WTC11 (cell line): ENCODE results near the gene MYOM3. TPM values are rescaled to one million over a fixed set of nuclear protein-coding genes. Genes with fewer than 3 reads are reported as not detected.

Experiments
- ATAC-seq: fragments of 200-7000 bp; cut with Tn5 transposase; 2 replicates; pipeline ENCODE4 v1.10.0; 2021; ENCODE audit warnings: mild to moderate bottlenecking, moderate library complexity
- CTCF ChIA-PET: fragments of 300-600 bp; sonication (Branson Sonifier 250); formaldehyde crosslinking; loops from one replicate; lab custom pipeline; 2021; ENCODE audit warnings: antibody characterized with exemption; lab: Charles Lee
- POLR2A ChIA-PET: fragments of 350-600 bp; sonication (Branson Sonifier 250); formaldehyde crosslinking; loops from one replicate; lab custom pipeline; 2021; ENCODE audit warnings: antibody characterized with exemption; lab: Charles Lee
- DNase-seq: peaks from one replicate; pipeline ENCODE4 v3.0.0; 2021; ENCODE audit warnings: low spot score
- H3K27ac Mint-ChIP-seq: 2 replicates; pipeline ENCODE4 v1.8.0; 2021; ENCODE audit warnings: mixed read lengths
- H3K27me3 Mint-ChIP-seq: 2 replicates; pipeline ENCODE4 v1.8.0; 2021; ENCODE audit warnings: low read depth, mild to moderate bottlenecking, moderate library complexity, mixed read lengths
- H3K36me3 Mint-ChIP-seq: 2 replicates; pipeline ENCODE4 v1.8.0; 2021; ENCODE audit warnings: mixed read lengths
- H3K4me1 Mint-ChIP-seq: 2 replicates; pipeline ENCODE4 v1.8.0; 2022; ENCODE audit warnings: mixed read lengths
- H3K4me3 Mint-ChIP-seq: 2 replicates; pipeline ENCODE4 v1.8.0; 2021; ENCODE audit warnings: mild to moderate bottlenecking, moderate library complexity, mixed read lengths
- H3K9me3 Mint-ChIP-seq: 2 replicates; pipeline ENCODE4 v1.8.0; 2021; ENCODE audit warnings: mixed read lengths
- CBFB ChIP-seq: sonication (generic); formaldehyde crosslinking; IDR thresholded peaks from 2 replicates; pipeline ENCODE4 v1.8.1; 2022; ENCODE audit warnings: mild to moderate bottlenecking, low read depth, missing genetic modification reagents
- CTCF ChIP-seq: fragments of 200-600 bp; IDR thresholded peaks from 2 replicates; pipeline ENCODE4 v1.8.0; 2022; ENCODE audit warnings: antibody characterized with exemption
- E2F4 ChIP-seq: sonication (generic); formaldehyde crosslinking; IDR thresholded peaks from 2 replicates; pipeline ENCODE4 v1.8.1; 2022; ENCODE audit warnings: low read depth, mild to moderate bottlenecking, moderate library complexity, missing genetic modification reagents, borderline replicate concordance
- ERG ChIP-seq: fragments of 250-450 bp; sonication (Bioruptor Pico); IDR thresholded peaks from 2 replicates; pipeline ENCODE4 v1.8.0; 2021; ENCODE audit warnings: mild to moderate bottlenecking
- ESRRA ChIP-seq: sonication (generic); formaldehyde crosslinking; IDR thresholded peaks from 2 replicates; pipeline ENCODE4 v1.8.1; 2022; ENCODE audit warnings: mild to moderate bottlenecking, missing genetic modification reagents, borderline replicate concordance
- FOXK1 ChIP-seq: sonication (generic); formaldehyde crosslinking; IDR thresholded peaks from 2 replicates; pipeline ENCODE4 v1.8.0; 2022; ENCODE audit warnings: mild to moderate bottlenecking, moderate library complexity, missing genetic modification reagents
- FOXP1 ChIP-seq: sonication (generic); formaldehyde crosslinking; IDR thresholded peaks from 2 replicates; pipeline ENCODE4 v1.8.0; 2022; ENCODE audit warnings: missing genetic modification reagents, mild to moderate bottlenecking, moderate library complexity, borderline replicate concordance
- FOXP4 ChIP-seq: sonication (generic); formaldehyde crosslinking; IDR thresholded peaks from 2 replicates; pipeline ENCODE4 v1.8.0; 2022; ENCODE audit warnings: mild to moderate bottlenecking, missing genetic modification reagents
- IRF1 ChIP-seq: sonication (generic); formaldehyde crosslinking; IDR thresholded peaks from 2 replicates; pipeline ENCODE4 v1.8.0; 2023; ENCODE audit warnings: missing genetic modification reagents
- MYBL2 ChIP-seq: sonication (generic); formaldehyde crosslinking; IDR thresholded peaks from 2 replicates; pipeline ENCODE4 v1.8.1; 2023; ENCODE audit warnings: mild to moderate bottlenecking, moderate library complexity, missing genetic modification reagents
- NFE2L1 ChIP-seq: sonication (generic); formaldehyde crosslinking; IDR thresholded peaks from 2 replicates; pipeline ENCODE4 v1.8.1; 2023; ENCODE audit warnings: missing genetic modification reagents
- NFYB ChIP-seq: sonication (generic); formaldehyde crosslinking; conservative IDR thresholded peaks from 2 replicates; pipeline ENCODE4 v1.8.0; 2022; ENCODE audit warnings: low read depth, missing genetic modification reagents
- PRRX2 ChIP-seq: fragments of 250-450 bp; sonication (Bioruptor Pico); IDR thresholded peaks from 2 replicates; pipeline ENCODE4 v1.8.0; 2021; ENCODE audit warnings: mild to moderate bottlenecking
- RORB ChIP-seq: fragments of 250-450 bp; sonication (Bioruptor Pico); IDR thresholded peaks from 2 replicates; pipeline ENCODE4 v1.9.0; 2021; ENCODE audit warnings: mild to moderate bottlenecking
- TCF7 ChIP-seq: sonication (generic); formaldehyde crosslinking; IDR thresholded peaks from 2 replicates; pipeline ENCODE4 v1.8.0; 2022; ENCODE audit warnings: mild to moderate bottlenecking, low read depth, missing genetic modification reagents, moderate library complexity
- TEAD1 ChIP-seq: sonication (generic); formaldehyde crosslinking; IDR thresholded peaks from 2 replicates; pipeline ENCODE4 v1.8.0; 2022; ENCODE audit warnings: mild to moderate bottlenecking, missing genetic modification reagents
- ZNF121 ChIP-seq: sonication (generic); formaldehyde crosslinking; IDR thresholded peaks from 2 replicates; pipeline ENCODE4 v1.8.0; 2023; ENCODE audit warnings: missing genetic modification reagents
- ZNF281 ChIP-seq: sonication (generic); formaldehyde crosslinking; IDR thresholded peaks from 2 replicates; pipeline ENCODE4 v1.8.0; 2023; ENCODE audit warnings: mild to moderate bottlenecking, missing genetic modification reagents
- ZNF317 ChIP-seq: sonication (generic); formaldehyde crosslinking; IDR thresholded peaks from 2 replicates; pipeline ENCODE4 v1.8.1; 2023; ENCODE audit warnings: low read depth, mild to moderate bottlenecking, moderate library complexity, missing genetic modification reagents, borderline replicate concordance
- ZNF423 ChIP-seq: fragments of 250-450 bp; sonication (Bioruptor Pico); IDR thresholded peaks from 2 replicates; pipeline ENCODE4 v2.1.2; 2022; ENCODE audit warnings: mild to moderate bottlenecking, moderate library complexity
- ZNF671 ChIP-seq: fragments of 250-450 bp; sonication (Bioruptor Pico); IDR thresholded peaks from 2 replicates; pipeline ENCODE4 v1.8.0; 2021; ENCODE audit warnings: mild to moderate bottlenecking
- total RNA-seq: library from RNA; stranded (reverse); gene quantifications from 3 replicates; pipeline ENCODE4 v1.2.3, GENCODE V29; 2021

MYOM3 gene
- total RNA-seq, 1 experiment from 2014 or later: 0.13 TPM

GRCh38 chr1:24122776-24123175 is 10.8 kb upstream of the MYOM3 start (continued):
- TF ChIP-seq ERG (CRISPR knock-in tag) (no peak), TCF7 (CRISPR knock-in tag) (no peak), CBFB (no peak), FOXP4 (CRISPR knock-in tag) (no peak), NFYB (CRISPR knock-in tag) (no peak), ESRRA (CRISPR knock-in tag) (no peak), MYBL2 (CRISPR knock-in tag) (no peak)

GRCh38 chr1:24121406-24121805 is 9.5 kb upstream of the MYOM3 start:
- Mint-ChIP-seq H3K36me3 (no peaks in the 10 kb centered on the region), H3K27ac (no peak overlapping the region)

GRCh38 chr1:24120965-24121364 is 9.0 kb upstream of the MYOM3 start:
- Mint-ChIP-seq H3K4me3 (no peak overlapping the region), H3K9me3 (no peaks in the 10 kb centered on the region), H3K4me1 (peaks cover 5% of the 10 kb centered on the region), H3K36me3 (no peaks in the 10 kb centered on the region), H3K27me3 (no peaks in the 10 kb centered on the region), H3K27ac (no peak overlapping the region)
- ChIA-PET POLR2A (interaction anchor here (0.5 kb wide), 1 partner anchor 29 kb away, joined by 3 read pairs; no protein-coding TSS in a partner anchor), CTCF (interaction anchor here (0.6 to 2.7 kb wide), 3 partner anchors 29 to 78 kb away, joined by 3 to 9 read pairs (median 3); no protein-coding TSS in a partner anchor)
- DNase-seq (no peak), ATAC-seq (no peak)
- TF ChIP-seq ZNF281 (no peak), TEAD1 (CRISPR knock-in tag) (no peak), MYBL2 (CRISPR knock-in tag) (no peak), ZNF671 (CRISPR knock-in tag) (no peak), FOXK1 (no peak), CTCF (no peak), IRF1 (CRISPR knock-in tag) (no peak), NFE2L1 (no peak)

More at GRCh38 chr1:24121406-24121805, 9.5 kb upstream of the MYOM3 start:
- ATAC-seq: no peak
- Mint-ChIP-seq H3K4me3 (no peak overlapping the region), H3K4me1 (peaks cover 5% of the 10 kb centered on the region)
- TF ChIP-seq FOXP4 (CRISPR knock-in tag): no peak
- TF ChIP-seq ZNF121: no peak
- TF ChIP-seq E2F4 (CRISPR knock-in tag): no peak
- TF ChIP-seq ZNF423: no peak
- TF ChIP-seq TCF7 (CRISPR knock-in tag): no peak
- TF ChIP-seq RORB (CRISPR knock-in tag): no peak
- no peak for TF ChIP-seq MYBL2 (CRISPR knock-in tag)
- TF ChIP-seq FOXP1 (CRISPR knock-in tag): no peak
- TF ChIP-seq PRRX2 (CRISPR knock-in tag): no peak
- no peak for TF ChIP-seq ZNF317 (CRISPR knock-in tag)
- TF ChIP-seq, all 79 proteins: peak for 0
- Mint-ChIP-seq H3K9me3 (no peaks in the 10 kb centered on the region), H3K27me3 (no peaks in the 10 kb centered on the region)
- DNase-seq: no peak
- POLR2A ChIA-PET: interaction anchor here (0.6 kb wide), 1 partner anchor 9 kb away, joined by 3 read pairs; no protein-coding TSS in a partner anchor
- CTCF ChIA-PET: interaction anchor here (2.7 kb wide), 1 partner anchor 29 kb away, joined by 9 read pairs; no protein-coding TSS in a partner anchor
